CD4-positive, alpha-beta T cell treated with Interleukin-15 for 4 hours (primary cell): ENCODE data around the gene THEM4.
A peak's percentile ranks its signal among the peaks of the same experiment; 100 is the strongest.
"Not testable (repeated sequence)": the region's sequence is repeated elsewhere in the genome, so short reads cannot be mapped to it uniquely, and the experiment has no call there.

Experiments
- DNase-seq: peaks from one replicate; pipeline ENCODE4 v3.0.0-alpha.2; 2020; ENCODE audit warnings: low spot score

The THEM4 gene

DNA sequence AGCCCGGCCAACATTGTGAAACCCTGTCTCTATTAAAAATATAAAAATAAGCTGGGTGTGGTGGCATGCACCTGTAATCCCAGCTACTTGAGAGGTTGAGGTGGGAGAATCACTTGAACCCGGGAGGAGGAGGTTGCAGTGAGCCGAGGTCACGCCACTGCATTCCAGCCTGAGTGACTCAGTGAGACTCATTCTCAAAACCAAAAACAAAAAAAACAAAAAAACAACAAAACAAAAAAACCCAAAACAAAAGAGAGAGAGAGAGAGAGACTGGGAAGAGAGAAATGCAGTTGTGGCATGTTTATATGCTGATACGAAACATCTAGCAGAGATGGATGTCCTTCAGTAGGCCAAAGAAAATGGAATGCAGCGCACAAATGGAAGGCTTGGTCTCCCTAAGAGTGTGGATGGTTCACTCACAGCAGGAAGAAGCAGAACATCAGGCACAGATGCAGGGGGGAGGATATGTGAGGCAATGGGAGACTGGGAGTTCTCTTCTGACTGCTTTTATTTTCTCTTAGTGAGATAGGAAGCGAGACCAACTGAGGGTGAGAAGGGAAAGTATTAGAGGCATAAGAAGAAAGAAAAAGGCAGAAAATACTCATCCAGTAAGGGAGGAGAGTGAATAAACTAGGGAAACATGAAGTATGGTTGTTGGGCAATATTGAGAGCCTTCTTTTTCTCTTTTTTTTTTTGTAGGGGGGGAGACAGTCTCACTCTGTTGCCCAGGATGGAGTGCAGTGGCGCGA lies 16.0 kb downstream of the THEM4 start:
- DNase-seq: no peak

DNA sequence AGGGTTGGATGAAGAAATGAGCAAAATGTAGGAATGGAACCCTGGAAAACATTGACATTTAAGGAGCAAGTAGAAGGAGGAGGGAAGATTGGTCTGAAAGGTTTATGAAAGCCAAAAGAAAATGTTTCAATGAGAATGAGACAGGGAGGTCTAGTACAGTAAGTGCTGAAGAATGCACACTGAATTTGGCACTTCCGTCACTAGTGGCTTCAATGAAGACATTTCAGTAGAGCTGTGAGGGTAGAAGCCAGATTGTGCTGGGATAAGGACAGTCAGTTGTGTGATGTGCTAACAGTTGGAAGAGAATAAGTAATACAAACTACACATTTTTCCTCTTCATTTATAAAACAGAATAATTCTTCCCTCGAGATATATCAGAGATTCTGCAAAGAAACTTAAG lies 17.1 kb downstream of the THEM4 start:
- no peak for DNase-seq

DNA sequence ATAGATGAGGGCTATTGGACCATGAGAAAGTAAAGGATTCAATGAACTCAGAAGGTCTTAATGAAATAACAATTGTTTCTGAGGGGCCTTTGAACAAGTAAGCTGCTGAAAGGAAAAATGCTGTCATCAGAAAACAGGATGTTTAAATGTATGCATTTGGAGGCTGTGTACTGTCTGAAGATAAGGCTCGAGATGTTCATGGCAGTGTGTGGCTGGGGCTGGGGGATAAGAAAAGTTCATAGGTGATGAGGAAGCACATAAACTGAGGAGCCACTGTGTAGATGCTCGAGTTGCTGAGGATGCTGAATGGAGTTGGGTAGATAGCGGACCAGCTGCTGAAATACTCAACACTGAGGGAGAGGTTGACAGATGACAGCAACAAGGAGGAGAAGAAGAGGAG lies 17.8 kb downstream of the THEM4 start:
- DNase-seq: no peak

DNA sequence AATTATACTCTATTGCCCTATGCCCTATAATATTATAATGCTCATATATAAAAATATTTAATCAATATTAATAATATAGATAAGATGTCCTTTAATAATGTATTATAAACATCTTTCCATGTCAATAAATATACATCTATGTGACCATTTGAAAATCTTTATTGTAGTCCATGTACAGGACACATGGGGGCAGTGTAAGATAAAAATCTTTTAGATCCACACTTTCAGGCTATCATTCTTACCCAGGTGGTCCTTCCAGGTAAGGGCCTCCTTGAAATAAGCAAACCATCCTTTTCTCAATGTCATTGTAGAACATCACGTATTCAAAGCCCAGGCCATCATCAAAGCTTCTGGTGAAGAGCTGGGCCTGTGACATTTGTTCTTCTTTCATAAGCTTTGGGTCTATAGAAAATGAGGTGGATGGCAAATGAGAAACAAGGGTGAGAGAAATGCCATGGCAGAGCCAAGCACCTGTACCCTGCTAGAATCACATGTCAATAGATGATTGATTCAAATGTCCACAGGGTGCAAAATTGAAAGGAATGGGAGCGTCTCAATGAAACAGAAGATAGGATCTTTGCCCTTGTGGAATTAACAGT lies 20.2 kb downstream of the THEM4 start:
- peak; percentile 48 for DNase-seq

DNA sequence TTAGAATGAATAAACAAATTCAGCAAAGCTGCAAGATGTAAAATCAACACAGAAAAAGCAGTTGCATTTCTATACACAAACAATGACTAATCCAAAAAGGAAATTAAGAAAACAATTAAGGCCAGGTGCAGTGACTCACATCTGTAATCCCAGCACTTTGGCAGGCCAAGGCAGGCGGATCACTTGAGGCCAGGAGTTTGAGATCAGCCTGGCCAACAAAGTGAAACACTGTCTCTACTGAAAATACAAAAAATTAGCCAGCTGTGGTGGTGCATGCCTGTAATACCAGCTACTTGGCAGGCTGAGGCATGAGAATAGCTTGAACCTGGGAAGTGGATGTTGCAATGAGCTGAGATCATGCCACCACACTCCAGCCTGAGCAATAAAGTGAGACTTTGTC lies 22.3 kb downstream of the THEM4 start:
- DNase-seq: no peak

DNA sequence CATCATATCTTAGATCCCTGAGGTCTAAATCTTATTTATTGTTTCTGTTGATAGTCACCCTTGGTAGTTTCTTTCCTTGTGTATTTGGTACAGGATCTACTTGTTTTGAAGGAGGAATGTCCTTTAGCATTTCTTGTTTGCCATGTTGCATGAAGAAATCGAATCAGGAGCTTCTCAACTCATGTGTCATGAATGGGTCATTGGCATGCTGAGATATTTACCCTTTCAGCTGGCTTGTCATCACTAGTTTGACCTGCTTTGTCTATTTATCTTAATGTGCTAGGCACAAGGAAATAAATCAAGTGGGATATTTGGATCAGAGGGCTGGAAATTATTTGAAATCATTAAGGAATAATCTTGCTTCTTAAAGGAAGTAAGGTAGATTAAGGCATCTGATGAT lies 23.8 kb downstream of the THEM4 start:
- no peak for DNase-seq

DNA sequence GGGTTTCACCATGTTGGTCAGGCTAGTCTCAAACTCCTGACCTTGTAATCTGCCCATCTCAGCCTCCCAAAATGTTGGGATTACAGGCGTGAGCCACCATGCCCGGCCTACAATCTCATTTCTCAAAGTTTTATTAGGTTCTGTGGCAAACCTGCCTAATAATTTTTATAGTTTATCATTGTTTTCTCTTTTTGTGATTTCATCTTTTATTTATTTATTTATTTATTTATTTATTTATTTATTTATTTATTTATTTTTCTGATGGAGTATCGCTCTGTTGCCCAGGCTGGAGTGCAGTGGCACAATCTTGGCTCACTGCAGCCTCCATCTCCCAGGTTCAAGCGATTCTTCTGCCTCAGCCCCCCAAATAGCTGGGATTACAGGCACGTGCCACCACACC lies 24.4 kb downstream of the THEM4 start:
- DNase-seq: not testable (repeated sequence)

DNA sequence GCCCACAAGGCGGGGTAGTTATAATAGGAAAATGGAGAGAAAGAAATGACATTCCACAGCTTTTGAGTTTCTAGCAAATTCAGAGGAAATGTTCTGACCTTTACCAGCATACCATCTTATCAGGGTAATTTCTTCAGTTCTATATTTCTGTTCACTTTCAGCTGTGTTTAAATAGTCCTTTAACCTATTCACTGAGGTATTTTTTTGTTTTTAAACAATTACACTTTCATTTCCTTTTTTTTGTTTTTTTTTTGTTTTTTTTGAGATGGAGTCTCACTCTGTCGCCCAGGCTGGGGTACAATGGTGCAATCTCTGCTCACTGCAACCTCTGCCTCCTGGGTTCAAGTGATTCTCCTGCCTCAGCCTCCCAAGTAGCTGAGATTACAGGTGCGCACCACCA lies 24.9 kb downstream of the THEM4 start:
- not testable (repeated sequence) for DNase-seq

DNA sequence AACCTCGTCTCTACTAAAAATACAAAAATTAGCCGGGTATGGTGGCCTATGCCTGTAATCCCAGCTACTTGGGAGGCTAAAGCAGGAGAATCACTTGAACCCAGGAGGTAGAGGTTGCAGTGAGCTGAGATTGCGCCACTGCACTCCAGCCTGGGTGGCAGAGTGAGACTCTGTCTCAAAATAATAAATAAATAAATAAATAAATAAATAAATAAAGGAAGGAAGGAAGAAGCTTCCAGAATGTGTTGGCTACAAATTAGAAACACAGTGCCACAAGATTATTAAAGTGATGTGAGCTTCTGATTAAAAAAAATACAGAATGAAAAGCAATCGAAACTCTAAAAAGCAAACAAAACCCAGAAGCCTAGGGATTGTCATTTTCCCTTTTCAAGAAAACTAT lies 25.4 kb downstream of the THEM4 start:
- not testable (repeated sequence) for DNase-seq

DNA sequence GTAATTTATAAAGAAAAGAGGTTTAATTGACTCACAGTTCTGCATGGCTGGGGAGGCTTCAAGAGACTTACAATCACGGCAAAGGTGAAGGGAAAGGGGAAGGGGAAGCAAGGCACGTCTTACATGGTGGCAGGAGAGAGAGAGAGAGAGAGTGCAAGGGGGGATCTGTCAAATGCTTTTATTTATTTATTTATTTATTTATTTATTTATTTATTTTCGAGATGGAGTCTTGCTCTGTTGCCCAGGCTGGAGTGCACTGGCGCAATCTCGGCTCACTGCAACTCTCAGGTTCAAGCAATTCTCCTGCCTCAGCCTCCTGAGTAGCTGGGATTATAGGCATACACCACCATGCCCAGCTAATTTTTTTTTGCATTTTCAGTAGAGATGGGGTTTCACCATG lies 26.4 kb downstream of the THEM4 start:
- DNase-seq: not testable (repeated sequence)

DNA sequence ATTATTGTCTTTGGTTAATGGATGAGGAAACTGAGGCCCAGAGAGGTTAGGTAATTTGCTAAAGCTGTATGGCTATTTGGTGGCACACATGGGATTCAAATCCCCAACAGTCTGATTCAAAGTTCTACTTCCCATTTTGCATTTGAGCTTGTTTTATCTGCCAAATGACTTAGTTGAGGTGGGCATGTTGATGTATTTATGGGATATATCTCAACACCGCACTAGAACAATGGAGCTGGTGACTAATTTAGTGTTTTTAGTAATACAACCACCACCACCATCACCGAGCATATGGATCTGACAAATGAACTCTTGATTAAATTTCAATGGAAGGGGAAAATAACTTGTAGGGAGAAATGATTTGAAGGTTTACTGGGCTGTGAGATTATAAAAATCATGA lies 26.8 kb downstream of the THEM4 start:
- no peak for DNase-seq

DNA sequence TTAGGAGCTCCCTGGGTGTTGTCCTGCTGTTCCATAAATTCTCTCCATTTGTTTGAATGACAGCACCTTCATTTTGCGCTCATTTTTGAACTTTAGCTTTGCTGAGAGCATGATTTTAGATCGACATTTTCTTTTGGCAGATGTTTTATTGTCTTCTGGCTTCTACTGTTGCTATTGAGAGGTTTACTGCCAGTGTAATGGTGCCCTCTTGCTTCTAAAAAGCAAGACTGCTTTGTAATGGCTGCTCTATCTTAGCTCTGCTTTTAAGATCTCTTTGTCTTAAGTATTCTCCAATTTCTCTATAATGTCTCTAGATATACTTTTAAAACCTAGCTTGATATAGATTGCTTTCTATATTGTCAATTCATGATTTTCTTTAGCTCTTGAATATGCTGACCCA lies 27.8 kb downstream of the THEM4 start:
- DNase-seq: no peak

DNA sequence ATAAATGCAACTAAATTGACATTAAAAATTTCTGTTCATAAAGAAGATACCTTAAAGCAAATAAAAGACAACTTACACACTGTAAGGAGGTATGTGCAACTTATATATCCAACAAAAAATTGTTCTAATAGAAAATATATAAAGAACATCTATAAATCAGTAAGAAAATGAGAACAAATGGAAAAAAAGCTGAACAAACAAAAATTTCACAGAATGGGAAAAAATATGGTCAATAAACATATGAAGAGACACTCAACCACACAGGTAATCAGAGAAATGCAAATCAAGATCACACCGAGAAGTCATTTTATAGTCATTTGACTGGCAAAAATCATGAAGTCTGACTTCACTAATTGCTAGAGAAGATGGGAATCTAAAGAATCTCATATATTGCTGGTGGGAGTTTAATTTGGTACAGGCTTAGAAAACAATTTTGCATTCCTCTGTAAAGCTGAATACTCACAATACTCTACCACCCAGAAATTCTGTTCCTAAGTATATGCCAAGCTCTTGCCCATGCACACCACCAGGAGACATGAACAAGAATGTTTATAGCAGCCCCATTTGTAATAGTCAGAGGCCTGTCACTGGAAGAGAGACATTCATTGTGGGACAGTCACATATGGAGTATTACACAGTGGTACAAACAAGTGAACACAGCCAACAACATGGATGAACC lies 33.8 kb downstream of the THEM4 start:
- DNase-seq: no peak

DNA sequence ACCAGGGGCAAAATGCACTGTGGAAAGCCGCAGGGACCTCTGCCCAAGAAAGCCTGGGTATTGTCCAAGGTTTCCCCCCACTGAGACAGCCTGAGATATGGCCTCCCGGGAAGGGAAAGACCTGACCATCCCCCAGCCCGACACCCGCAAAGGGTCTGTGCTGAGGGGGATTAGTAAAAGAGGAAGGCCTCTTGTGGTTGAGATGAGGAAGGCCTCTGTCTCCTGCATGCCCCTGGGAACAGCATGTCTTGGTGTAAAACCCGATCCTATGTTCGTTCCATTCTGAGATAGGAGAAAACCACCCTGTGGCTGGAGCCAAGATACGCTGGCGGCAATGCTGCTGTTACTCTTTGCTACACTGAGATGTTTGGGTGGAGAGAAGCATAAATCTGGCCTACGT lies 36.5 kb downstream of the THEM4 start:
- DNase-seq: not testable (repeated sequence)

DNA sequence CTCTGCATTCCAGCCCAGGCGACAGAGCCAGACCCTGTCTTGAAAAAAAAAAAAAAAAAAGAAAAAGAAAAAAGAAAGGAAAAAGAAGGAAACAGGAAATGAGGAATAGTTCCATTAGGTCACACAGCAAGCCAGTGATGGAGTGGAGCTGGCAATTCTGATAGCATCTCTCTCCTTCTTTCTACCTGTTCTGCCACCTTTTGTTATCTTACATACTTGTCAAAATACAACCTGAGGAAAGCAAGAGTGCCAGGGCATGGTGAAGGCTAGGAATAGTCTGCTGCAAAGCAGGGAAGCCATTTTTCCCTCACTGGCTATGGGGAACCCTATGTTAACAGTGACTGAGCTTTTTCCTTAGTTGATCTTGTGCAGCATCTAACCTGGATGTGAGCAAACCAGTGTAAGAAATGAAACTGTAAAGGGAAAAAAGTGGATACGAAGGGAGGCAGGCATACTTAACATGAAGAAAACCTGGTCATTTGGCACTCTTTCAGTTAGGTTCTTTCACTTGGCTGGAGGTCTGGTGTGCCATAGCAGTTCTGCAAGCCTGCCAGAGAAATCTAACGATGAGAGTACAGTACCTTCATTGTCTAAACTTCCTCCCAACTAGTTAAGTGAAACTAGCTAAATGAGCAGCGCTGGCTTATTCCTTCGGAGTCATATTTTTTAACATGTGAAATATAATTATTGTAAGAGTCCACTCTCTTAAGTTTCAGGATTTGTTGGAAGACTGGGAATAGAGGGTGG lies 37.9 kb downstream of the THEM4 start:
- DNase-seq: no peak

DNA sequence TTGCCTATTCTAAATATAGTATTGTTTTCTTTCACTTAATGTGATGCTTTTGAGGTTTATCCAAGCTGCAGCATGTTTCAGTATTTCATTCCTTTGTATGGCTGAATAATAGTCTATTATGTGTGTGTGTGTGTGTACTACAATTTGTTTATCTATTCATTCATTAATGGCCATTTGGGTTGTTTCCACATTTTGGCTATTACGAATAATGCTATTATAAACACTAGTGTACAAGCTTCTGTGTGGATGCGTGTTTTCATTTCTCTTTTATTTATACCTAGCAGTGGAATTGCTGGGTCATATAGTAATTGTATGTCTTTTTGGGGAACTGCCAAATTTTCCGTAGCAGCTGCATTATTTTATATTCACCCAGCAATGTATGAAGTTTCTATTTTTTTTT lies 40.8 kb downstream of the THEM4 start:
- DNase-seq: no peak

DNA sequence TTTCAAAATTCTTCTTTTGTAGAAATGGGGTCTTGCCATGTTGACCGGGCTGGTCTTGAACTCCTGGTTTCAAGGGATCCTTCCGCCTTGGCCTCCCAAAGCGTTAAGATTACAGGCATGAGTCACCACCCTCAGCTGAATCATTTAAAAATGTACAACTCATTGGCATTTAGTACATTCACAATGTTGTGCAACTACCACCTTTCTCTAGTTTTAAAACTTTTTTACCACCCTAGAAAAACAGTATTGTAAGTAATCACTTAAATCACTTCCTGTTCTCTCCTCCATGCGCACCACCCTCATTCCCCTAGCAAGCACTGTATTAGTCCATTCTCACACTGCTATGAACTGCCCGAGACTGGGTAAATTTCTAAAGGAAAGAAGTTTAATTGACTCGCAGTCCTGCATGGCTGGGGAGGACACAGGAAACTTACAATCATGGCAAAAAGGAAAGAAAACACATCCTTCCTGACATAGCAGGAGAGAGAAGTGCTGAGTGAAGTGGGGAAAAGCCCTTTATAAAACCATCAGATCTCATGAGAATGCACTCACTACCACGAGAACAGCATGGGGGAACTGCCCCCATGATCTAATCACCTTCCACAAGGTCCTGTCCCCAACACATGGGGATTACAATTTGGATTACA lies 41.4 kb downstream of the THEM4 start:
- DNase-seq: no peak

DNA sequence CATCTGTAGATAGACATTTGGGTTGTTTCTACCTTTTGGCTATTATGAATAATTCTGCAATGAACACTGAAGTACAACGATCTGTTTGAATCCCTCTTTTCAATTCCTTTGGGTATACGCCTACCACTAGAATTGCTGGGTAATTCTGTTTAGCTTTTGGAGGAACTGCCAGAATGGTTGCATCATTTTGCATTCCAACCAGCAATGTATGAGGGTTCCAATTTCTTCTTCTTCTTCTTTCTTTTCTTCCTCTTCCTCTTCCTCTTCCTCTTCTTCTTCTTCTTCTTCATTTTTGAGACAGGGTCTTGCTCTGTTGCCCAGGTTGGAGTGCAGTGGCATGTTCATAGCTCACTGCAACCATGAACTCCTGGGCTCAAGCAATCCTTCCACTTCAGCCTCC lies 42.0 kb downstream of the THEM4 start:
- DNase-seq: no peak

DNA sequence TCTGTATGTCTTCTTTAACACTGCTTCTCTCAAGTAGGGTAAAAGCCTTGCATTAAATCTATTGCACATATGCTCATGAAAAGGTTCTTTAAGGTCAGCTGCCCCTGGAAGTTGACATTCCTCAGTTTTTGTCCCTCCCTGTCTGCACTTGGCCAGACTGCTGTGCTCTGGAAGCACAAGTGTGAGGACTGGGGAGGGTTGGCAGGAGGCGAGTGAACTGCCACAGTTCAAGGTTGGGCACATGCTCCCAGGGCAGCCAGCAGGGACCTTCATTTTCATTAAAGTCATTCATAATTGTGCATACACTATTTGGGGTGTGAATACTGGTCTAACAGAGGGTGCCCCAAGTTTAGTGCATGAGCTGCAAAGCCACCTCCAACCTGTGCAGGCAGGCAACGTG lies 44.9 kb downstream of the THEM4 start:
- DNase-seq: no peak

DNA sequence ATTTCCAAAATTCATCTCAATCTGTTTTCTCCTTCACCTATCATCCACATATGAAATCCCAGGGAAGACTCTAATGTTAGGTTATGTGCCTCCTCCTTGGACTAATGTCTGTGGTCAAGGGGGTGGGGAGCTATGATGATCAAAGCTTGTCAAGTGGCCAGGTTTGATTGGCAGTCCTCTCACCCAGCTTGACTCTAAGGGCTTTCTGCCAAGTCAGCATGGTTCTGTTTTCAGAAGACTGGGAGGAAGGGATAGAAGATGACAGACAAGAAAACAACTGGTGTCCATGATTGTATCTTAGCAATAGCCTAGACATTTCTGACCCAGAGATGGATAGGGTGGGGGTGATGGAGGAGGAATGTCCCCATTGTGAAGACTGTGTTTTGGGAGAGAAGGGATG lies 46.7 kb downstream of the THEM4 start:
- no peak for DNase-seq

DNA sequence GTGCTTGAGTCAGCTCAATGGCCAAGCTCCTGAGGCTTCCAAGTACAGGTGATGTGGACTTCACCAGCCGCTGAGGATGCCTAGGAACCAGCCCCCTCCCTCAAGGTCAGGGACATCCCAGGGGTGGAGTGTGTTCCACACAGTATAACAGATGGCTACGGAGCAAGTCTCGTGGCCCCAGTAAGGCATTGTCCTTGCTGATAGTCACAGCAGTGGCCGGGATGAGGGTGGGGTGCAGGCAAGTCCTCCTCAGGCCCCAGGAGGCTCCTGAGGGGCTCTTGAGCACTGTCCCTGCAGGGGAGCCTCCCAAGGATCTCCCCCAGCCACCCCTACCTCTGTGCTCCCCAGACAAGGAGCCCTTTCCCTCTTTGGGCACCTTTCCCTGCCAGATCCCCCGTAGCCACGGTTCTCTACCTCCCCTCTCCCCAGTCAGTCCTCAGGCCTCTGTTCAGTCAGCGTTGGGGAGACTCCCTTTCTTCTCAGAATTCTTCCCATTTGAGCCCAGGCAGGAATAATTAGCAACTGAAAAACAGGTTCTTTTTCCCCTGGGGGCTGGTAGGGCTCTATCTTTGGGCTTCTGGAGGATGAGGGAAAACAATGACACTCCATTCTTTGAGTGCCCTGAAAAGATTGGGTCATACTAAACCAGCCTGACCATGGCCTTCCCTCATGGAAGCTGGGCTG lies 48.7 kb downstream of the THEM4 start:
- DNase-seq: no peak

DNA sequence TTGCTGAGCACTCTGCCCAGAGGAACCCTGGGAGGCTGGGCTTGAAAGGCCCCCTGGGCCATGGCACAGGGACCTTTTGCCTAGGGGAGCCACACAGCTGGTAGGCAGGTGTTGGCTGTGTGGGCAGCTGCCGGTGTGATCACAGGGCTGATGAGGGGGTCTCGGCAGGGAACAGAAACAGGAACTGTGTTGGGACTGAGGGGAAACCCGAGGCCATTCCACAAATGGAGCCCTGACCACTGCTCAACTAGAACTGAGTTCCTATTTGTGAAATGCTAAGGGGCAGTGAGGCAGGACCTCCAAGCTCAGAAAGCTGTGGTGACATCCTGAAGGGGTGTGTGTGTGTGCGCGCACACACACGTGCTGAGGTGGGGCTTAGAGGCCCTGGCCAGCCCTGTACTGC lies 49.4 kb downstream of the THEM4 start:
- no peak for DNase-seq
